Brain pericyte (primary cell): ENCODE results near the gene MICALL1.

ENCODE experiments used
- DNase-seq: peaks from one replicate; pipeline ENCODE4 v3.0.0-alpha.2; 2012; ENCODE audit warnings: low read depth, low spot score

Gene MICALL1

GRCh38 chr22:37906364-37907008 lies 389 bp downstream of the MICALL1 start:
- DNase-seq, result no peak

- no peak for DNase-seq
Measured at GRCh38 chr22:37907036-37907954, 1.2 kb downstream of the MICALL1 start.

- no peak for DNase-seq
Measured at GRCh38 chr22:37909766-37910165, 3.7 kb downstream of the MICALL1 start.

GRCh38 chr22:37910890-37911672 lies 5.0 kb downstream of the MICALL1 start:
- DNase-seq, result no peak

- no peak for DNase-seq
Measured at GRCh38 chr22:37911697-37912096, 5.6 kb downstream of the MICALL1 start.

DNA sequence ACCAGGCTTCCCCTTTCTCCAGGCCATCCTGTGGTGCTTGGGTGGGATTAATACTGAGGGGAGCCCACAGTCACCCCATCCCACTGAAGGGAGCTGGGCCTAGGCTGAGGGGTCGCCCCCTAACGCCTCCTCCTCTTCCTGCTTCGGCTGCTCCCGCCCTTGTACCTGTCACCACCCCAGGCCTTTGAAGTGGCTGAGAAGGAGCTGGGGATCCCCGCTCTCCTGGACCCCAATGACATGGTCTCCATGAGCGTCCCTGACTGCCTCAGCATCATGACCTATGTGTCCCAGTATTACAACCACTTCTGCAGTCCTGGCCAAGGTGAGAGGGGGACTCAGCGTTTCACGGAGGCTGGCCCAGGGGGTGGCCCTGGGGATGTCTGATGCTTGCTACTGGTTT lies 6.1 kb downstream of the MICALL1 start:
- DNase-seq, result no peak

GRCh38 chr22:37913233-37913721 lies 7.2 kb downstream of the MICALL1 start:
- DNase-seq, result no peak

GRCh38 chr22:37916311-37916710 lies 10.2 kb downstream of the MICALL1 start:
- no peak for DNase-seq

DNA sequence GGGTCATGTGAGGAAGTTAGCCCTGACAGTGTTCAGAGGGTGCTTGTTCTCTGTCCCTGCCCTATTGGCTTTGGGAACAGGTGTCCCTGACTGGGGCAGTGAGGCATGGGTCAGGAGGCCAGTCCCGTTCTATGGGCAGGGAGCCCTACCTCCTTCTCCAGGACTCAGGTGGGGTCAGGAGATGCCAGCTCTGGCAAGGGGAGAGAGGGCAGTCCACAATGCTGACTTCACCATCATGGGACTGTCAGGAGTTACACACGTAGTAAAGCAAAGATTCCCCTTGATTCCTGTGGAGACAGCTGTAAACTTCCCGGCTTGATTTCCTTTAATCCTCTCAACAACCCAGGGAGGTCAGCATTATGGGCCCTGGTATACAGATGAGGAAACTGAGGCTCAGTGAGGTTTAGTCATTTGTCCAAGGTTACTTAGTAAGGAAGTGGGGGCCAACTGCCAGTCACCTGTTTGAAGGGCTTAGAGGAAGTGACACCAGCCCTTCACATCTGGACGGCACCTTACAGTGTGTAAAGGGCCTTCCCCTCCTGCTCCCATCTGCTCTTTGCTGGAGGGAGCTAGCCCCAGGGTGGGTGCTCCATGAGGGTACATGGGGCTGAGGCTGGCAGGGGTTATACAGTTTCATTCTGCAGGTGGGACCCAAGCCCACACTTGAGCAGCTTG lies 11.9 kb downstream of the MICALL1 start:
- no peak for DNase-seq

- DNase-seq, result no peak
Measured at GRCh38 chr22:37918580-37919270, 12.6 kb downstream of the MICALL1 start.

DNA sequence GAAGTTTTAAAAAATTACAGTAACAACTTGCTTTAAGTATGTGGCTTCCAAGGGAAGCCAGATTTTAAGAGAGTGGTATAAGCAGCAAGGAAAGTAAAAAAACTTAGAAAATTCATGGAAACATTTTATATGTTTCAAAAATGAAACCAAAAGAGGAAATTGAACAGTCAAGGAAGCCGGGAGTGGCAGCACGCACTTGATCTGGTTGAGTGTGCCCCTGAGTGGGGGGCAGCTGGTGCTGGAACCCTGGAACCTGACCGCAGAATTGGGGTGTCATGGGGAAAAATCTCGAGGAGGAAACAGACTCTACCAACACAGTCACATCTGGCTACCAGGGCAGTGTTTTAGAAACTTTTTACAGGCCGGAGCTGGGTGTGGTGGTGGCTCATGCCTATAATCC lies 14.0 kb downstream of the MICALL1 start:
- DNase-seq, result no peak

DNA sequence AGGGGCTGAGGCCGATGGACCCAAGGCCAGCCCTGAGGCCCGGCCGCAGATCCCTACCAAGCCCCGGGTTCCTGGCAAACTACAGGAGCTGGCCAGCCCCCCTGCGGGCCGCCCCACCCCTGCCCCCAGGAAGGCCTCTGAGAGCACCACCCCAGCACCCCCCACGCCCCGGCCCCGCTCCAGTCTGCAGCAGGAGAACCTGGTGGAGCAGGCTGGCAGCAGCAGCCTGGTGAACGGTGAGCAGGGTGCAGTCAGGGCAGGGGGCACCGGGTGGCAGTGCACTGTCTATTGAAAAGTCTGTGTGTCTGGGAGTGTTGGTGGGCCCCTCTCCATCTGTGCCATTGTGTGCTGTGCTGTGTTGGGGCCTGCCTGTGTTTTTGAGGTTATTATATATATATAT lies 16.1 kb downstream of the MICALL1 start:
- no peak for DNase-seq

- no peak for DNase-seq
Measured at GRCh38 chr22:37923927-37924326, 17.8 kb downstream of the MICALL1 start.

- DNase-seq, result no peak
Measured at GRCh38 chr22:37924386-37925065, 18.4 kb downstream of the MICALL1 start.

- DNase-seq, result no peak
Measured at GRCh38 chr22:37925330-37925729, 19.2 kb downstream of the MICALL1 start.

DNA sequence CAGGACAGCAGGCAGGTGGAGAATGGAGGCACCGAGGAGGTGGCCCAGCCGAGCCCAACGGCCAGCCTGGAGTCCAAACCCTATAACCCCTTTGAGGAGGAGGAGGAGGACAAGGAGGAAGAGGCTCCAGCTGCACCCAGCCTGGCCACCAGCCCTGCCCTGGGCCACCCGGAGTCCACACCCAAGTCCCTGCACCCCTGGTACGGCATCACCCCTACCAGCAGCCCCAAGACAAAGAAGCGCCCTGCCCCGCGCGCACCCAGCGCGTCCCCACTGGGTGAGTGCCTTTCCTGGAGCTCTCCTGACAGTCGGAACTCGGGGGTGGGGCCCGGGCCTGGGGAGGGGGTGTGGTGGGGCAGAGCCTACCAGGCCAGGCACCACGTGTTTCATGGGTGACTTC lies 19.7 kb downstream of the MICALL1 start:
- no peak for DNase-seq

DNA sequence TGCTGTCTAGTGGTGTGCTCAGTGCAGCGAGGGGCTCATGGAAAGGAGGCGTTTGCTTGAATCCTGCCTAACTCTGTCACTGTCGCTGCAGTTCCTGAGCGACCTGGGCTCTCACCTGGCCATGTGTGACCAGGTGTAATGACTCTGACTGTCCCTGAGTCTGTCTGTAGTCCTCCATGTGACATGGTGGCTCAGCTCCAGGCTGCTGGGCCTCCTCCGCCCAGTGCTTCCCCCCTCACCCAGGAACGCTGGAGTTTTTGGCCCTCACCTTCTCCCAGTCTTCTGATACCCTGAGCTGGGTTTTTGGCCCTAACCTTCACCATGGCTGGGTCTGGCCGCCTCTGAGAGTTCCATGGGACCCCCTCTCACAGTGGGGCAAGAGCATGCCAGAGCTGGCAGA lies 20.3 kb downstream of the MICALL1 start:
- DNase-seq, result no peak

GRCh38 chr22:37926771-37927636 lies 20.9 kb downstream of the MICALL1 start:
- no peak for DNase-seq

DNA sequence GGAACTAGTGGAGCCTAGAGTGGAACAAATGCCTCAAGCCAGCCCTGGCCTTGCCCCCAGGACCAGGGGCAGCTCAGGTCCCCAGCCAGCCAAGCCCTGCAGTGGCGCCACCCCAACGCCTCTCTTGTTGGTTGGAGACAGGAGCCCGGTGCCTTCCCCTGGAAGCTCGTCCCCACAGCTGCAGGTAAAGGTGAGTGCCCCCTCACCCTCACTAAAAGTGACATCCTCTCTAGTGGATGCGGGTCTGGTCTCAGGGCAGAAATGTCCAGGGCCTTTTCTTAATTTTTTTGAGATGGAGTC lies 21.5 kb downstream of the MICALL1 start:
- no peak for DNase-seq

DNA sequence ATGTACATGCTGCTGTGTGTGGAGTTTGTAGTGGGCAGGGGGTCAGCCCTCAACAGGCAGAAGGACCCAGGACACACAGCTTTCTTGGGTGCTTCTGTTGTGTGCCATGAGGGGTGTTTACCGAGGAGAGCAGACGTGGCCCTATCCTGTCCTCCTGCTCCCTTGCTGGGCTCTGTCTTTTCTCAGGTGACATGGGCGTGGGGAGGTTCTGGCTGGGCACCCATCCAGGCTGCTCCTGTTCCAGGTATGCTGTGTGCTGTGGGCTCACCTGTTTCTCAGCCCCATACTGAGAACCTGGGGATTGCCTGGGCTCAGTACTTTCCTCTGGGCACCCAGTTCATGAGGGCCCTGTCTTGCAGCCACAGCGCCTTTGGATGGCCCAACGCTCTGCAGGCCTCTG lies 23.3 kb downstream of the MICALL1 start:
- no peak for DNase-seq
